Liver (tissue), 4 donors: ENCODE results near the gene SLX4. TPM values are rescaled to one million over a fixed set of nuclear protein-coding genes. Genes with fewer than 3 reads are reported as not detected.

ENCODE experiments used
- polyA plus RNA-seq, 2 donors: library from polyadenylated mRNA; stranded (reverse) in 1 of 2; unstranded in 1 of 2; fragments of 200-250 nt in 1 of 2; fragments of >200 nt in 1 of 2; fragmentation: Nextera tagmentation in 1 of 2; extraction: Ambion mirVana in 1 of 2; gene quantifications; one replicate each; pipeline versions ENCODE4 v1.2.1 to v1.2.3, GENCODE V29; 2013 to 2015
- total RNA-seq, 2 donors: library from RNA; depleted of rRNA; stranded (reverse); fragments of >200 nt; gene quantifications; one replicate each; pipeline ENCODE4 v1.2.3, GENCODE V29; 2014
- donor health status: healthy.
- donor health status: healthy.
- donor health status: healthy.

The SLX4 gene
- total and polyA plus RNA-seq, 4 donors, result 0.32 to 4.9 (median 1.3) TPM

Other genes starting within 250 kb of the SLX4 start
- 1 to 10 TPM; 6.1 to 7.7 TPM for gene ZSCAN32, start 210.6 kb downstream of the SLX4 start, total RNA-seq
- 1 to 10 TPM; 4.2 to 5.9 TPM for gene ZSCAN32, start 210.6 kb downstream of the SLX4 start, polyA plus RNA-seq
- gene ZNF174, start 210.4 kb downstream of the SLX4 start, total RNA-seq, result 1 to 10 TPM; 4.2 to 4.6 TPM
- gene ZNF174, start 210.4 kb downstream of the SLX4 start, polyA plus RNA-seq, result 1 to 10 TPM; 3.8 to 4.1 TPM
- 1 to 10 TPM; 1.2 to 1.7 TPM for gene ZNF597, start 168.1 kb downstream of the SLX4 start, total RNA-seq
- under 1 TPM; 0.53 to 0.54 TPM for gene ZNF597, start 168.1 kb downstream of the SLX4 start, polyA plus RNA-seq
- gene NAA60, start 167.9 kb downstream of the SLX4 start, total RNA-seq, result 10 to 100 TPM; 11.3 to 21.3 TPM
- gene NAA60, start 167.9 kb downstream of the SLX4 start, polyA plus RNA-seq, result 10 to 100 TPM; 29.9 to 41.3 TPM
- not detected for gene C16orf90, start 116.1 kb downstream of the SLX4 start, total RNA-seq
- gene C16orf90, start 116.1 kb downstream of the SLX4 start, polyA plus RNA-seq, result not detected
- 1 to 10 TPM; 4.4 to 5.2 TPM for gene CLUAP1, start 110.6 kb downstream of the SLX4 start, total RNA-seq
- gene CLUAP1, start 110.6 kb downstream of the SLX4 start, polyA plus RNA-seq, result 1 to 10 TPM; 3.1 to 8.1 TPM
- gene NLRC3, start 34.2 kb downstream of the SLX4 start, total RNA-seq, result 1 to 10 TPM; 1.5 to 2.2 TPM
- gene NLRC3, start 34.2 kb downstream of the SLX4 start, polyA plus RNA-seq, result under 1 TPM; 0.35 to 0.58 TPM
- gene DNASE1, start 43.1 kb upstream of the SLX4 start, total RNA-seq, result 10 to 100 TPM; 10.2 to 11.6 TPM
- gene DNASE1, start 43.1 kb upstream of the SLX4 start, polyA plus RNA-seq, result 1 to 10 TPM in 1 of 2 donors, under 1 TPM in 1; 0.77 to 2.1 TPM
- gene TRAP1, start 105.9 kb upstream of the SLX4 start, total RNA-seq, result 100 to 1,000 TPM in 1 of 2 donors, 10 to 100 TPM in 1; 96.0 to 129 TPM
- 100 to 1,000 TPM in 1 of 2 donors, 10 to 100 TPM in 1; 78.3 to 148 TPM for gene TRAP1, start 105.9 kb upstream of the SLX4 start, polyA plus RNA-seq